Caco-2 (cell line): Measurements from ENCODE around the gene OSBPL2. TPM values are rescaled to one million over a fixed set of nuclear protein-coding genes. Genes with fewer than 3 reads are reported as not detected.
A peak's percentile ranks its signal among the peaks of the same experiment; 100 is the strongest.

Experiments
- BruUV-seq: library from RNA; stranded (reverse); fragments of 400-500 nt; replicated peaks from 2 replicates; lab custom pipeline; 2021; lab: Mats Ljungman, UMichigan
- CTCF ChIA-PET: fragments of 300-600 bp; sonication (Branson Sonifier 250); formaldehyde crosslinking; loops from one replicate; lab custom pipeline; 2022; ENCODE audit warnings: antibody characterized with exemption; lab: Charles Lee
- POLR2A ChIA-PET: fragments of 300-600 bp; sonication (Branson Sonifier 250); formaldehyde crosslinking; loops from one replicate; lab custom pipeline; 2022; ENCODE audit warnings: antibody characterized with exemption; lab: Charles Lee
- DNase-seq, 2 experiments: peaks; one replicate each; pipeline versions ENCODE4 v3.0.0 to v3.0.0-alpha.2; 2020 to 2022
- H3K27me3 ChIP-seq: replicated peaks from 2 replicates; pipeline ENCODE4 v1.6.0; 2011; ENCODE audit warnings: low read length; ENCODE audit not compliant: control insufficient read depth, insufficient read depth
- H3K36me3 ChIP-seq: 2 replicates; pipeline ENCODE4 v1.5.1; 2011; ENCODE audit warnings: low read length; ENCODE audit not compliant: control insufficient read depth, insufficient read depth
- H3K4me1 ChIP-seq: fragments of 250-450 bp; sonication (Bioruptor Pico); 2 replicates; pipeline ENCODE4 v1.5.1; 2020; ENCODE audit warnings: mild to moderate bottlenecking
- H3K4me3 ChIP-seq: 2 replicates; pipeline ENCODE4 v1.5.1; 2011; ENCODE audit warnings: low read depth, mild to moderate bottlenecking, control low read depth, low read length
- H3K9me3 ChIP-seq: fragments of 250-450 bp; sonication (Bioruptor Pico); 2 replicates; pipeline ENCODE4 v1.5.1; 2020; ENCODE audit warnings: mild to moderate bottlenecking, moderate library complexity
- H3K27ac Mint-ChIP-seq: one replicate; pipeline ENCODE4 v1.8.0; 2022; ENCODE audit warnings: mixed read lengths; ENCODE audit not compliant: unreplicated experiment
- H3K27me3 Mint-ChIP-seq: one replicate; pipeline ENCODE4 v1.8.0; 2022; ENCODE audit warnings: mixed read lengths; ENCODE audit not compliant: insufficient read depth, unreplicated experiment
- H3K36me3 Mint-ChIP-seq: one replicate; pipeline ENCODE4 v1.8.0; 2022; ENCODE audit warnings: mild to moderate bottlenecking, mixed read lengths; ENCODE audit not compliant: insufficient read depth, unreplicated experiment
- H3K4me1 Mint-ChIP-seq: one replicate; pipeline ENCODE4 v1.8.0; 2022; ENCODE audit warnings: low read depth, mixed read lengths; ENCODE audit not compliant: unreplicated experiment
- H3K4me3 Mint-ChIP-seq: one replicate; pipeline ENCODE4 v1.8.0; 2022; ENCODE audit warnings: mild to moderate bottlenecking, moderate library complexity, mixed read lengths; ENCODE audit not compliant: unreplicated experiment
- H3K9me3 Mint-ChIP-seq: one replicate; pipeline ENCODE4 v1.8.0; 2022; ENCODE audit warnings: mixed read lengths; ENCODE audit not compliant: unreplicated experiment
- intact Hi-C: fragments of 100-400 bp; cut with micrococcal nuclease; formaldehyde crosslinking; loops from one replicate; pipeline ENCODE4 v1.10.0; 2022; ENCODE audit not compliant: unreplicated experiment
- total RNA-seq: library from RNA; stranded (reverse); gene quantifications from 2 replicates; pipeline ENCODE4 v1.2.3, GENCODE V29; 2022
- TF ChIP-seq, protein P1 (sequence below), 2 experiments: fragments of 200-600 bp in 1 of 2; IDR thresholded peaks; 1 replicate in 1 of 2; 2 replicates in 1 of 2; pipeline versions ENCODE4 v1.5.1 to v1.8.0; 2011 to 2022; ENCODE audit warnings: antibody characterized with exemption in 1 of 2, control low read depth in 1 of 2, inconsistent platforms in 1 of 2, low read depth in 1 of 2, low read length in 1 of 2, mild to moderate bottlenecking in 1 of 2, moderate library complexity in 1 of 2; ENCODE audit not compliant: insufficient read depth in 1 of 2, severe bottlenecking in 1 of 2, unreplicated experiment in 1 of 2

Gene OSBPL2
- total RNA-seq, 1 experiment from 2014 or later, result 132 TPM

DNA sequence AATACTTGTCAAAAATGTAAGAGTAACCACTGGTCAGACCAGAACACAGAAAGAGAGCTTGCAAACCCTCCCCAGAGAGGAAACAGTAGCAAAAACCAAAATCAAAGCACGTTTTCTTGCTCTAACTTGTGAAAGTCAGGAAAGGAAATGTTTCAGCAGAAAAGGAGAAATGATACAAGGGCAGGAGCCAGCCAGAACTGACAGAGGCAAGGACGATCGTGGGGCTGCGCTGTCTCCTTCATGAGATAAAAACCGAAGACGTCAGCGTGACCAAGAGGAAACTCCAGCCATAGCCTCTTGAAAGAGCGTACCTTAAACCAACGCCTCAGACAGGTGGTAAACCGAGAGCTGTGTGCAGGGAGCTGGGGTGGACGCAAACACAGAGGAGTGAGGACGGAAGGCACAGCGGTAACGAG, 101.3 kb downstream of the OSBPL2 start:
- intact Hi-C loops, result loop anchor here (5.0 kb wide), 1 partner anchor 43 kb away; no protein-coding TSS in a partner anchor
- Histone ChIP-seq H3K9me3 (no peaks in the 10 kb centered on the region), H3K36me3 (peaks cover 27% of the 10 kb centered on the region), H3K4me3 (no peak overlapping the region), H3K27me3 (no peaks in the 10 kb centered on the region), H3K4me1 (no peaks in the 10 kb centered on the region)
- TF ChIP-seq, protein P1, sequence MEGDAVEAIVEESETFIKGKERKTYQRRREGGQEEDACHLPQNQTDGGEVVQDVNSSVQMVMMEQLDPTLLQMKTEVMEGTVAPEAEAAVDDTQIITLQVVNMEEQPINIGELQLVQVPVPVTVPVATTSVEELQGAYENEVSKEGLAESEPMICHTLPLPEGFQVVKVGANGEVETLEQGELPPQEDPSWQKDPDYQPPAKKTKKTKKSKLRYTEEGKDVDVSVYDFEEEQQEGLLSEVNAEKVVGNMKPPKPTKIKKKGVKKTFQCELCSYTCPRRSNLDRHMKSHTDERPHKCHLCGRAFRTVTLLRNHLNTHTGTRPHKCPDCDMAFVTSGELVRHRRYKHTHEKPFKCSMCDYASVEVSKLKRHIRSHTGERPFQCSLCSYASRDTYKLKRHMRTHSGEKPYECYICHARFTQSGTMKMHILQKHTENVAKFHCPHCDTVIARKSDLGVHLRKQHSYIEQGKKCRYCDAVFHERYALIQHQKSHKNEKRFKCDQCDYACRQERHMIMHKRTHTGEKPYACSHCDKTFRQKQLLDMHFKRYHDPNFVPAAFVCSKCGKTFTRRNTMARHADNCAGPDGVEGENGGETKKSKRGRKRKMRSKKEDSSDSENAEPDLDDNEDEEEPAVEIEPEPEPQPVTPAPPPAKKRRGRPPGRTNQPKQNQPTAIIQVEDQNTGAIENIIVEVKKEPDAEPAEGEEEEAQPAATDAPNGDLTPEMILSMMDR (IDR thresholded peaks at IDR 0.05; ENCODE audit: insufficient read depth in 1 of 2, low read depth in 1 of 2, low read length in 1 of 2, severe bottlenecking in 1 of 2, unreplicated experiment in 1 of 2), result no peak
- no peaks in the 10 kb centered on the region for H3K9me3 Mint-ChIP-seq
- no TSS peak for BruUV-seq
- POLR2A ChIA-PET, result no interaction called here
- no peak for DNase-seq
- no peak overlapping the region for H3K4me3 Mint-ChIP-seq
- no peaks in the 10 kb centered on the region for H3K27me3 Mint-ChIP-seq
- H3K4me1 Mint-ChIP-seq, result peaks cover 6% of the 10 kb centered on the region
- peak overlapping the region; percentile 40 for H3K27ac Mint-ChIP-seq
- CTCF ChIA-PET, result interaction anchor here (0.6 to 1.7 kb wide), 5 partner anchors 10 to 46 kb away, joined by 4 to 8 read pairs (median 5); no protein-coding TSS in a partner anchor
- H3K36me3 Mint-ChIP-seq, result peaks cover 100% of the 10 kb centered on the region

DNA sequence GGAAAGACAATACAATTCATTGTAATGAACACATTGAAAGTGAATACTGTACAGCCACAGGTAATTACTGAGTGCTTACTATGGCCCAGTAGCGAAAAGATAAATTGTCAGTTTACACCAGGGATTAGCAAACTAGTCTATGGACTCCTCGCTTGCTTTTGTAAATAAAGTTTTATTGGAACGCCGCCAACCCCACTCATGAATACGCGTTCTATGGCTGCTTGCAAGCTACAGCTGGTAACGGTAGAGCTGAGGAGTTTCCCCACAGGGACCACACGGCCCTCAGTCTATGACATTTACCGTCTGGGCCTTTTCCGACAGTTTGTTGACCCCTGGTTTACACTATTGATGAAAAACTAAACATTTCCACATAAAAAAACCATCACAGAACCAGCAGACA, 104.6 kb downstream of the OSBPL2 start:
- Mint-ChIP-seq H3K27ac (peak overlapping the region; percentile 11), H3K4me3 (no peak overlapping the region), H3K9me3 (no peaks in the 10 kb centered on the region), H3K27me3 (no peaks in the 10 kb centered on the region), H3K4me1 (peaks cover 3% of the 10 kb centered on the region), H3K36me3 (peaks cover 100% of the 10 kb centered on the region)
- TF ChIP-seq, protein P1 (IDR thresholded peaks at IDR 0.05; ENCODE audit: insufficient read depth in 1 of 2, low read depth in 1 of 2, low read length in 1 of 2, severe bottlenecking in 1 of 2, unreplicated experiment in 1 of 2), result no peak
- BruUV-seq, result no TSS peak
- peaks cover 25% of the 10 kb centered on the region for H3K36me3 ChIP-seq
- no peak for DNase-seq
- H3K4me3 ChIP-seq, result no peak overlapping the region
- POLR2A ChIA-PET, result interaction anchor here (0.7 kb wide), 1 partner anchor 54 kb away, joined by 6 read pairs; no protein-coding TSS in a partner anchor
- intact Hi-C loops, result loop anchor here (5.0 kb wide), 1 partner anchor 39 kb away; no protein-coding TSS in a partner anchor
- H3K4me1 ChIP-seq, result no peaks in the 10 kb centered on the region
- CTCF ChIA-PET, result interaction anchor here (1.7 kb wide), 1 partner anchor 40 kb away, joined by 9 read pairs; no protein-coding TSS in a partner anchor
- no peaks in the 10 kb centered on the region for H3K27me3 ChIP-seq
- no peaks in the 10 kb centered on the region for H3K9me3 ChIP-seq

DNA sequence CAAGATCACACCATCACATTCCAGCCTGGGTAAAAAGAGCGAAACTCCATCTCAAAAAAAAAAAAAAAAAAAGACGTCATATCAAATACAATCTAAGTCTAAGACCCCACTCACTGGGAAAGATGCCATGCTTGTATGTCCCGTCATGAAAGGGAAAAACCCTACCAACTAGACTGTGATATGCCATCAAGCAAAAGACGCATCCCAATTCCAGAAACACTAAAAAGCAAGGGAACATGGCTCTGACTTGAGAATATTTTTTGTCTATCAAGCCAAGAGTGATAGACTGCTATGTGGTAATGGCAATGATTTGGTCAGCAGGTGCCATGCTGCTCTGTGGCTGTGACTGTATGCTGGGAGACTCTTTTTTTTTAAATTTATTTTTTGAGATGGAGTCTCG, 105.8 kb downstream of the OSBPL2 start:
- TF ChIP-seq, protein P1 (IDR thresholded peaks at IDR 0.05; ENCODE audit: insufficient read depth in 1 of 2, low read depth in 1 of 2, low read length in 1 of 2, severe bottlenecking in 1 of 2, unreplicated experiment in 1 of 2), result no peak
- peaks cover 100% of the 10 kb centered on the region for H3K36me3 Mint-ChIP-seq
- H3K9me3 Mint-ChIP-seq, result peaks cover 10% of the 10 kb centered on the region
- intact Hi-C loops, result loop anchor here (5.0 kb wide), 1 partner anchor 38 kb away; no protein-coding TSS in a partner anchor
- Histone ChIP-seq H3K27me3 (no peaks in the 10 kb centered on the region), H3K4me3 (no peak overlapping the region), H3K36me3 (peaks cover 26% of the 10 kb centered on the region), H3K4me1 (no peaks in the 10 kb centered on the region), H3K9me3 (no peaks in the 10 kb centered on the region)
- POLR2A ChIA-PET, result interaction anchor here (0.7 kb wide), 2 partner anchors 19 to 194 kb away, joined by 4 read pairs; no protein-coding TSS in a partner anchor
- no peaks in the 10 kb centered on the region for H3K27me3 Mint-ChIP-seq
- CTCF ChIA-PET, result interaction anchor here (1.1 to 1.9 kb wide), 3 partner anchors 38 to 42 kb away, joined by 9 to 11 read pairs (median 10); partner anchors contain the start of gene ADRM1
- H3K4me1 Mint-ChIP-seq, result no peaks in the 10 kb centered on the region
- DNase-seq, result no peak
- no peak overlapping the region for H3K4me3 Mint-ChIP-seq
- no TSS peak for BruUV-seq
- H3K27ac Mint-ChIP-seq, result no peak overlapping the region
